CD14-positive monocyte (primary cell): ENCODE results near the gene DIMT1. TPM values are rescaled to one million over a fixed set of nuclear protein-coding genes. Genes with fewer than 3 reads are reported as not detected.

Experiments
- DNase-seq, 3 donors: peaks; one replicate each; pipeline ENCODE4 v3.0.0-alpha.2; 2011 to 2022
- H2AFZ ChIP-seq: 2 replicates; pipeline ENCODE4 v1.6.0; 2012; ENCODE audit warnings: mild to moderate bottlenecking, low read depth, low read length, inconsistent platforms; ENCODE audit not compliant: insufficient read depth, poor library complexity, severe bottlenecking
- H3K27ac ChIP-seq, 2 donors: 1 replicate in 1 of 2; 2 replicates in 1 of 2; pipeline ENCODE4 v1.5.1; 2012 to 2013; ENCODE audit warnings: low read length in 2 of 2, control low read depth in 1 of 2, inconsistent platforms in 1 of 2, low read depth in 1 of 2, mild to moderate bottlenecking in 1 of 2
- H3K27me3 ChIP-seq, 2 donors: one replicate each; pipeline versions ENCODE4 v1.6.0 to v1.6.1; 2011 to 2013; ENCODE audit warnings: low read length in 2 of 2; ENCODE audit not compliant: control insufficient read depth in 2 of 2, insufficient read depth in 2 of 2
- H3K36me3 ChIP-seq, 2 donors: replicated peaks in 1 of 2; 1 replicate in 1 of 2; 2 replicates in 1 of 2; pipeline versions ENCODE4 v1.5.1 to v1.6.1; 2012 to 2013; ENCODE audit warnings: low read length in 2 of 2, control low read depth in 1 of 2, inconsistent platforms in 1 of 2, mild to moderate bottlenecking in 1 of 2; ENCODE audit not compliant: insufficient read depth in 2 of 2, control insufficient read depth in 1 of 2
- H3K4me1 ChIP-seq, 2 donors: 1 replicate in 1 of 2; 2 replicates in 1 of 2; pipeline versions ENCODE4 v1.5.1 to v1.6.1; 2012 to 2013; ENCODE audit warnings: low read length in 2 of 2, control low read depth in 1 of 2, inconsistent platforms in 1 of 2, mild to moderate bottlenecking in 1 of 2, moderate library complexity in 1 of 2; ENCODE audit not compliant: insufficient read depth in 2 of 2, control insufficient read depth in 1 of 2
- H3K4me2 ChIP-seq: replicated peaks from 2 replicates; pipeline ENCODE3; 2012; ENCODE audit warnings: low read length, moderate library complexity, mild to moderate bottlenecking; ENCODE audit not compliant: poor library complexity, severe bottlenecking; ENCODE audit errors: extremely low read depth
- H3K4me3 ChIP-seq, 3 experiments: fragments of 200-600 bp in 1 of 3; sonication (generic) in 1 of 3; replicated peaks in 1 of 3; 1 replicate in 2 of 3; 2 replicates in 1 of 3; pipeline ENCODE4 v1.5.1; 2011 to 2013; ENCODE audit warnings: low read length in 3 of 3, mild to moderate bottlenecking in 3 of 3, control low read depth in 2 of 3, low read depth in 2 of 3, inconsistent platforms in 1 of 3, moderate library complexity in 1 of 3
- H3K79me2 ChIP-seq: 2 replicates; pipeline ENCODE4 v1.6.0; 2012; ENCODE audit warnings: mild to moderate bottlenecking, control low read depth, inconsistent platforms, low read length, moderate library complexity; ENCODE audit not compliant: insufficient read depth
- H3K9ac ChIP-seq: 2 replicates; pipeline ENCODE4 v1.6.0; 2017; ENCODE audit warnings: low read length, mild to moderate bottlenecking; ENCODE audit not compliant: insufficient read depth, poor library complexity, severe bottlenecking
- H3K9me3 ChIP-seq, 2 donors: replicated peaks in 1 of 2; 1 replicate in 1 of 2; 2 replicates in 1 of 2; pipeline versions ENCODE4 v1.5.1 to v1.6.1; 2012 to 2013; ENCODE audit warnings: low read length in 2 of 2, control low read depth in 1 of 2; ENCODE audit not compliant: control insufficient read depth in 1 of 2, insufficient read depth in 1 of 2
- H4K20me1 ChIP-seq: 2 replicates; pipeline ENCODE4 v1.6.0; 2012; ENCODE audit warnings: mild to moderate bottlenecking, low read length, control low read depth, moderate library complexity; ENCODE audit not compliant: insufficient read depth
- H3K27ac Mint-ChIP-seq, 7 donors: one replicate each; pipeline ENCODE4 v1.8.0; 2020; ENCODE audit warnings: mild to moderate bottlenecking in 7 of 7, mixed read lengths in 7 of 7, moderate library complexity in 6 of 7, inconsistent platforms in 2 of 7
- H3K27me3 Mint-ChIP-seq, 3 donors: one replicate each; pipeline ENCODE4 v1.8.0; 2021 to 2022; ENCODE audit warnings: low read depth in 3 of 3, mild to moderate bottlenecking in 3 of 3, mixed read lengths in 3 of 3, moderate library complexity in 3 of 3, inconsistent platforms in 1 of 3
- H3K36me3 Mint-ChIP-seq, 2 donors: one replicate each; pipeline ENCODE4 v1.8.0; 2020; ENCODE audit warnings: mixed read lengths in 2 of 2, inconsistent platforms in 1 of 2, mild to moderate bottlenecking in 1 of 2
- H3K4me1 Mint-ChIP-seq: one replicate; pipeline ENCODE4 v1.8.0; 2020; ENCODE audit warnings: mild to moderate bottlenecking, mixed read lengths
- H3K4me3 Mint-ChIP-seq, 2 donors: one replicate each; pipeline ENCODE4 v1.8.0; 2020; ENCODE audit warnings: mild to moderate bottlenecking in 2 of 2, mixed read lengths in 2 of 2, moderate library complexity in 1 of 2
- H3K9me3 Mint-ChIP-seq, 7 donors: one replicate each; pipeline ENCODE4 v1.8.0; 2020 to 2022; ENCODE audit warnings: mixed read lengths in 7 of 7, mild to moderate bottlenecking in 6 of 7, moderate library complexity in 6 of 7, inconsistent platforms in 2 of 7
- WGBS: methylation state at CpG from one replicate; pipeline ENCODE4 v1.1.5; 2013; ENCODE audit warnings: missing lambda C conversion rate; ENCODE audit not compliant: insufficient coverage; 5-methylcytosine and 5-hydroxymethylcytosine counted together
- intact Hi-C, 2 donors: fragments of 100-400 bp; cut with micrococcal nuclease; formaldehyde crosslinking; loops; one replicate each; pipeline versions ENCODE4 v1.15.0 to v1.15.1; 2023
- polyA plus RNA-seq, 3 donors: library from polyadenylated mRNA; depleted of rRNA in 1 of 3; unstranded in 2 of 3; stranded (reverse) in 1 of 3; fragments of 300-500 nt in 2 of 3; fragments of >200 nt in 1 of 3; fragmentation: Illumina TruSeq in 2 of 3; gene quantifications; 1 replicate in 2 of 3; 2 replicates in 1 of 3; pipeline ENCODE4 v1.2.3, GENCODE V29; 2012 to 2021
- TF ChIP-seq, protein P1 (sequence below): fragments of 200-600 bp; IDR thresholded peaks from one replicate; pipeline ENCODE4 v1.8.0; 2022; ENCODE audit warnings: antibody characterized with exemption, mild to moderate bottlenecking

DIMT1 gene
- polyA plus RNA-seq, 3 donors = 10.1 to 27.6 (median 25.1) TPM

DNA sequence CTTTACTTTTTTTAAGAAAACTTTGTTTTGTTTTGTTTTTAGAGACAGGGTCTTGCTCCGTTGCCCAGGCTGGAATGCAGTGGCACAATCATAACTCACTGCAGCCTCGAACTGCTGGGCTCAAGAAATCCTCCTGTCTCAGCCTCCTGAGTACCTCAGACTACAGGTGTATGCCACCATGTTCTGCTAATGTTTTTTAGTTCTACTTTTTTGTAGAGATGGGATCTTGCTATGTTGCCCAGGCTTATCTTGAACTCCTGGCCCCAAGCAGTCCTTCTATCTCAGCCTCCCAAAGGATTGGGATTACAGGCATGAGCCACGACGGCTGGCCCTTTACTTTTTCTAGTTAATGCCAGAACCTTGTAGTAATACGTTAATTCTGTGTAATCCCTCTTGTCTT is 44.8 kb upstream of the DIMT1 start:
- no peak overlapping the region for H3K4me3 ChIP-seq
- H3K4me1 Mint-ChIP-seq = no peaks in the 10 kb centered on the region
- peaks cover 0 to 3% (median 0%) of the 10 kb centered on the region in 3 donors for H3K27me3 Mint-ChIP-seq
- TF ChIP-seq, protein P1, sequence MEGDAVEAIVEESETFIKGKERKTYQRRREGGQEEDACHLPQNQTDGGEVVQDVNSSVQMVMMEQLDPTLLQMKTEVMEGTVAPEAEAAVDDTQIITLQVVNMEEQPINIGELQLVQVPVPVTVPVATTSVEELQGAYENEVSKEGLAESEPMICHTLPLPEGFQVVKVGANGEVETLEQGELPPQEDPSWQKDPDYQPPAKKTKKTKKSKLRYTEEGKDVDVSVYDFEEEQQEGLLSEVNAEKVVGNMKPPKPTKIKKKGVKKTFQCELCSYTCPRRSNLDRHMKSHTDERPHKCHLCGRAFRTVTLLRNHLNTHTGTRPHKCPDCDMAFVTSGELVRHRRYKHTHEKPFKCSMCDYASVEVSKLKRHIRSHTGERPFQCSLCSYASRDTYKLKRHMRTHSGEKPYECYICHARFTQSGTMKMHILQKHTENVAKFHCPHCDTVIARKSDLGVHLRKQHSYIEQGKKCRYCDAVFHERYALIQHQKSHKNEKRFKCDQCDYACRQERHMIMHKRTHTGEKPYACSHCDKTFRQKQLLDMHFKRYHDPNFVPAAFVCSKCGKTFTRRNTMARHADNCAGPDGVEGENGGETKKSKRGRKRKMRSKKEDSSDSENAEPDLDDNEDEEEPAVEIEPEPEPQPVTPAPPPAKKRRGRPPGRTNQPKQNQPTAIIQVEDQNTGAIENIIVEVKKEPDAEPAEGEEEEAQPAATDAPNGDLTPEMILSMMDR = no peak
- intact Hi-C loops = no loop called here
- peaks cover 28 to 42% of the 10 kb centered on the region in 2 donors for H3K36me3 Mint-ChIP-seq
- H3K27ac Mint-ChIP-seq = no peak overlapping the region
- H3K4me3 Mint-ChIP-seq = no peak overlapping the region
- DNase-seq = no peak
- no peaks in the 10 kb centered on the region for H3K9me3 ChIP-seq
- no peaks in the 10 kb centered on the region for H3K4me1 ChIP-seq
- no peak overlapping the region for H3K4me2 ChIP-seq
- no peak overlapping the region for H3K27ac ChIP-seq
- H4K20me1 ChIP-seq = no peaks in the 10 kb centered on the region
- no peaks in the 10 kb centered on the region for H3K79me2 ChIP-seq
- no peak overlapping the region for H3K9ac ChIP-seq
- peaks cover 14 to 62% of the 10 kb centered on the region in 2 donors for H3K36me3 ChIP-seq
- peaks cover 0 to 3% (median 0%) of the 10 kb centered on the region in 7 donors for H3K9me3 Mint-ChIP-seq
- no peaks in the 10 kb centered on the region for H3K27me3 ChIP-seq
- 100% methylated on average over 1 of the region's 5 CpGs for WGBS
- H2AFZ ChIP-seq = no peak overlapping the region

DNA sequence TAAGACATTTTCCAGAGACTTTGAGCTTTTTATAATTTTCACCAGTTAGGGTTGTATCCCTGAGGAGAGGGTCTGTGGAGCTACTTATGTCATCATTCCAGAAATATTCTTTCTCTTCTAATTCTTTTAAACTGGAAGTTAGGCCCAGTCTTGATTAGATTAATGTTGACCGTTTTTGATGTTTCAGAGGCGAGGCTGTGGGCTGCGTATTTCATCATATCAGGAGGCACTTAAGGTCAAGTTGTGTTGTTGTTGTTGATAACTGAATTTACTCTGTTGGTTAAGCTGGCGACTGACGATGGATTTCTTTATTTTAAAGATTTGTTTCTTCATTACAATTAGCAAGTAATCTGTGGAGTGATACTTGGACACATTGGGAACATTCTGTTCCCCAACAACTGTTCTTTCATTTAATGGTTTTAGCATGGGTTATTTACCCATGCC is 28.9 kb upstream of the DIMT1 start:
- intact Hi-C loops = no loop called here
- Histone ChIP-seq H3K4me1 (peaks cover 23 to 26% of the 10 kb centered on the region in 2 donors), H3K4me2 (peak overlapping the region; percentile 31), H3K36me3 (peaks cover 0 to 2% of the 10 kb centered on the region in 2 donors), H3K79me2 (peaks cover 57% of the 10 kb centered on the region), H3K27ac (peak overlapping the region in 1 of 2 donors; percentile 73), H3K4me3 (peak overlapping the region in 1 of 3 experiments; percentile 20), H4K20me1 (peaks cover 3% of the 10 kb centered on the region), H3K9ac (peak overlapping the region; percentile 36), H2AFZ (peak overlapping the region; percentile 19), H3K9me3 (no peaks in the 10 kb centered on the region), H3K27me3 (no peaks in the 10 kb centered on the region)
- Mint-ChIP-seq H3K4me3 (peak overlapping the region in 1 of 2 donors; percentile 78), H3K36me3 (peaks cover 2 to 8% of the 10 kb centered on the region in 2 donors), H3K27ac (peak overlapping the region; percentile 11 to 87 (median 75)), H3K9me3 (no peaks in the 10 kb centered on the region), H3K27me3 (no peaks in the 10 kb centered on the region), H3K4me1 (peaks cover 33% of the 10 kb centered on the region)
- TF ChIP-seq, protein P1 = no peak
- DNase-seq = no peak
- WGBS = 20% methylated on average over 1 of the region's 5 CpGs
